RCC 7860 (cell line): ENCODE data around the gene RNF144A.

Experiments used
- DNase-seq: peaks from one replicate; pipeline ENCODE4 v3.0.0-alpha.2; 2015; ENCODE audit warnings: low spot score
- FAIRE-seq: peaks from 2 replicates; lab custom pipeline; 2012; peaks lifted over from hg19 to GRCh38; lab: Jason Lieb, UNC

The RNF144A gene

GRCh38 chr2:7033136-7033960, 116.1 kb downstream of the RNF144A start:
- DNase-seq (no peak), FAIRE-seq (no peak)

GRCh38 chr2:7034303-7034702, 117.1 kb downstream of the RNF144A start:
- DNase-seq (no peak), FAIRE-seq (no peak)

- DNase-seq (no peak), FAIRE-seq (no peak)
These were observed 118.7 kb downstream of the RNF144A start for GRCh38 chr2:7035884-7036283.

GRCh38 chr2:7037340-7038333, 120.4 kb downstream of the RNF144A start:
- FAIRE-seq (no peak), DNase-seq (peak; percentile 25)

- DNase-seq (no peak), FAIRE-seq (no peak)
These were observed 123.3 kb downstream of the RNF144A start for GRCh38 chr2:7040547-7040946.

- FAIRE-seq: no peak
- no peak for DNase-seq
These were observed 124.2 kb downstream of the RNF144A start for GRCh38 chr2:7041421-7041820.

GRCh38 chr2:7043690-7044089, 126.5 kb downstream of the RNF144A start:
- no peak for DNase-seq
- no peak for FAIRE-seq

- DNase-seq (peak; percentile 20), FAIRE-seq (no peak)
These were observed 127.3 kb downstream of the RNF144A start for GRCh38 chr2:7044253-7045250.

GRCh38 chr2:7045601-7046590, 128.7 kb downstream of the RNF144A start:
- no peak for DNase-seq
- no peak for FAIRE-seq

GRCh38 chr2:7047661-7048060, 130.4 kb downstream of the RNF144A start:
- FAIRE-seq (no peak), DNase-seq (no peak)

- no peak for FAIRE-seq
- no peak for DNase-seq
These were observed 131.6 kb downstream of the RNF144A start for GRCh38 chr2:7048762-7049294.

- no peak for FAIRE-seq
- no peak for DNase-seq
These were observed 135.2 kb downstream of the RNF144A start for GRCh38 chr2:7052404-7052803.

- FAIRE-seq (no peak), DNase-seq (no peak)
These were observed 136.5 kb downstream of the RNF144A start for GRCh38 chr2:7053650-7054265.

- no peak for FAIRE-seq
- no peak for DNase-seq
These were observed 140.7 kb downstream of the RNF144A start for GRCh38 chr2:7057865-7058400.

GRCh38 chr2:7060156-7060555, 142.9 kb downstream of the RNF144A start:
- FAIRE-seq (no peak), DNase-seq (no peak)

GRCh38 chr2:7060631-7061449, 143.6 kb downstream of the RNF144A start:
- FAIRE-seq (no peak), DNase-seq (no peak)

GRCh38 chr2:7061450-7061789, 144.2 kb downstream of the RNF144A start:
- FAIRE-seq: no peak
- no peak for DNase-seq

GRCh38 chr2:7061921-7062320, 144.7 kb downstream of the RNF144A start:
- DNase-seq (no peak), FAIRE-seq (no peak)
